Stimulated activated CD8-positive, alpha-beta memory T cell treated with anti-CD3 and anti-CD28 coated beads, Interleukin-15, amount 100 ng/mL, for 4 hours (primary cell): ENCODE measurements around the gene NOL12.
"Not testable (repeated sequence)": the region's sequence is repeated elsewhere in the genome, so short reads cannot be mapped to it uniquely, and the experiment has no call there.

Experiments used
- DNase-seq, 2 donors: peaks; one replicate each; pipeline ENCODE4 v3.0.0-alpha.2; 2020; ENCODE audit warnings: low read depth in 2 of 2

NOL12 gene

DNA sequence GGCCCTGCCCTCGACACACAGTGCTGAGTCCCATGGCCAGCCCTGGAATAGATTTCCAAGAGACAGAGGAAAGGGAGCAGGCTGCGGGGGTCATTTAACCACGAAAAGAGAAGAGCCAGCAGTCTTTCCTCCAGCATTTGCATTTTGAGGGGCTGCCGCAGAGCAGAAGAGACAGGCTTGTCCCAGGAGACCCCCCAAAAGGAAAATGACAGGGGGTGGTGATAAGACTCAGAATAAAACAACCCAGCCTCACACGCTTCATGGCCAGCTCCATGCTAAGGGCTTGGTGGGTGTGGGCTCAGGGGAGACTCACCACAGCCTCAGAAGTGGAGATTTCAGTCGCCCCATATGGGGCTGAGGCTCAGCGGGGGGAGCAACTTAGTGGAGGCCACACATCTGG lies 27.6 kb downstream of the NOL12 start:
- DNase-seq, result no peak

GRCh38 chr22:37714634-37715033 lies 28.5 kb downstream of the NOL12 start:
- DNase-seq, result no peak

GRCh38 chr22:37715760-37716159 lies 29.6 kb downstream of the NOL12 start:
- no peak for DNase-seq

GRCh38 chr22:37716708-37717107 lies 30.6 kb downstream of the NOL12 start:
- no peak for DNase-seq

- DNase-seq, result not testable (repeated sequence)
These were observed 31.1 kb downstream of the NOL12 start for GRCh38 chr22:37717235-37717634.

GRCh38 chr22:37717746-37718305 lies 31.7 kb downstream of the NOL12 start:
- DNase-seq, result not testable (repeated sequence)

DNA sequence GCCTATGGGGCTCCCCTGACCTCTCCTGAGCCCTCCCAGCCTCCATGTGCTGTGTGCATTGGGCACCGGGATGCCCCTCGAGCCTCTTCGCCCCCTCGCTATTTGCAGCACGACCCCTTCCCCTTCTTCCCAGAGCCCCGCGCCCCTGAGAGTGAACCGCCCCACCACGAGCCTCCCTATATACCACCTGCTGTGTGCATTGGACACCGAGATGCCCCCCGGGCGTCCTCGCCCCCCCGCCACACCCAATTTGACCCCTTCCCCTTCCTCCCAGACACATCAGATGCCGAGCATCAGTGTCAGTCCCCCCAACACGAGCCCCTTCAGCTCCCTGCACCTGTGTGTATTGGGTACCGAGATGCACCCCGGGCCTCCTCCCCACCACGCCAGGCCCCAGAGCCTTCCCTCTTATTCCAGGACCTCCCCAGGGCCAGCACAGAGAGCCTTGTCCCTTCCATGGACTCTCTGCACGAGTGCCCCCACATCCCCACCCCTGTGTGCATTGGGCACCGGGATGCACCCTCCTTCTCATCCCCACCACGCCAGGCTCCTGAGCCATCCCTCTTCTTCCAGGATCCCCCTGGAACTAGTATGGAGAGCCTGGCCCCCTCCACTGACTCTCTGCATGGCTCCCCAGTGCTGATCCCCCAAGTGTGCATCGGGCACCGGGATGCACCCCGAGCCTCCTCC lies 39.6 kb downstream of the NOL12 start:
- DNase-seq, result no peak

GRCh38 chr22:37726241-37726887 lies 40.2 kb downstream of the NOL12 start:
- DNase-seq, result no peak

DNA sequence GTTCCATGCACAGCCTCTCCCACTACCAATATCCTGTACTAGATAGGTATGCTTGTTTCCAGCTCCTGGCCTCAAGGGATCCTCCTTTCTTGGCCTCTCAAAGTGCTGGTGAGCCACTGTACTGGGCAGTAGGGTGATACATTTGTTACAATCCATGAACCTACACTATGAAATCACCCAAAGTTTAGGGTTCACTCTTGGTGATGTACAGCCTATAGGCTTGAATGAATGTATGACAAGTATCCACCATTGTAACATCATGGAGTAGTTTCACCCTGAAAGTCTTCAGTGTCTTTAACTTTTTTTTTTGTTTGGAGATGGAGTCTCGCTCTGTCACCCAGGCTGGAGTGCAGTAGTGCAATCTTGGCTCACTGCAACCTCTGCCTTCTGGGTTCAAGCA lies 42.5 kb downstream of the NOL12 start:
- DNase-seq, result no peak

DNA sequence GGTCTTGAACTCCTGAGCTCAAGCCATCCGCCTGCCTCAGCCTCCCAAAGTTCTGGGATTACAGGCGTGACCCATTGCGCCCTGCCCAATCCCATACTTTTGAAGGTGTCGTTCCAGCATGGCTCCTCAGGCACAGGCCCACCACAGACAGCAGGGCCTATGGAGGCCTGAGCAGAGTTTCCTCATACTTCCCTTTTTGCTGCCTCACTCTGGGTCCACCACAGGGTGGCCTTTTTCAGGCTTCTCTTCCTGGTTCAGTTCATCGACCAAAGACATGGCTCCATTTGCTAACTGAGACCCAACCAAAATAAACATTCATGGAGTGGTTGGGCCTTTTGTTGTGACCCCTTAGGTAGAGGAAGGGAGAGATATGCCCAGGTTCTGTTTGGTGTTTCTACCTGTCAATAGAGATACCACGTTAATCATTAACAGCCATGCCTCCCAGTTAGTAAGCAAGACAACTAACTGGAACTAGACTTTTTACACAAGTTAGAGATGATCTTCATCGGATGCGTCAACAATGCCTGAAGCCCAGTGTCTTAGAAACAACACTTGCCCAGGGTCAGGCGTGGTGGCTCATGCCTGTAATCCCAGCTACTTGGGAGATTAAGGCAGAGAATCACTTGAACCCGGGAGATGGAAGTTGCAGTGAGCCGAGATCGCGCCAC lies 45.8 kb downstream of the NOL12 start:
- no peak for DNase-seq

DNA sequence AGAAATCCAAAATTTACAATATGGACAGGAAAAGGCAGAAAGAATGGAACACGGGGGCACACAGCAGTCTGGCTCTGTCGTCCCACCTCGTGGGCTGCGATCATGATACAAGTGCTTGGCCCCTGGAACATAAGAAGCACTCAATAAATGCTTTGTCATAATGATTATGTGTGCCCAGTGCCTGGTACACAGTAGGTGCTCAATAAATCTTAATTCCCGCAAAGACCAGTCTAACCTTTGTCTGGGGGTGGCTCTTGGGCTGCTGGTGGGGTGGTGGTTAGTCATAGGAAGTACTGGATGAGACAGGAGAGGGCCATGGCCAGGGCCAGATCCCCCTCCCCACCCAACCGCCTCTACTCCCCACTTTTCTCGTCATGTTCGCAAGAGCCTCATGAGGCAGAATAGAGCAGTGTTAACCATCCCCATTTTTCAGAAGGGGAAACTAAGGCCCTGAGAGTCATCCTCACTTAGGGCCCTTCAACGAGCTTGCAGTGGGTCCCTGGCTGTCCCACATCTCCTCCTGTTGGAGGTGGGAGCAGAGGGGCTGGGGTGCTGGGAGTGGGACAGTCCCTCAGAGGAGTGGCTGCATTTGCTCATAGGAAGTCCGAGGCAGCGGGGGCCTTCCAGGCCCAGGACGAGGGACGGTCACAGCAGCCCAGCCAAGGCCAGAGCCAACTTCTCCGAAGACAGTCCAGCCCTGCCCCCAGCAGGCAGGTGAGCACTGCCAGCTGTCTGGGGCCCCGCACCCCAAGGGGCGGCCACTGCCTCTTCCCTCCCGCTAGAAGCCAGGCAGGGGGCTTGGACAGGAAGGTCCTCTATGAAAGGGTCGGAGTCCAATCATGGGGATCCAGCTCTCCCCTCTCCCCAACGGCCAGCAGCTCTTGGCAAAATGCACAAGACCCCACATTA lies 46.8 kb downstream of the NOL12 start:
- no peak for DNase-seq

- no peak for DNase-seq
These were observed 47.7 kb downstream of the NOL12 start for GRCh38 chr22:37733625-37734401.

DNA sequence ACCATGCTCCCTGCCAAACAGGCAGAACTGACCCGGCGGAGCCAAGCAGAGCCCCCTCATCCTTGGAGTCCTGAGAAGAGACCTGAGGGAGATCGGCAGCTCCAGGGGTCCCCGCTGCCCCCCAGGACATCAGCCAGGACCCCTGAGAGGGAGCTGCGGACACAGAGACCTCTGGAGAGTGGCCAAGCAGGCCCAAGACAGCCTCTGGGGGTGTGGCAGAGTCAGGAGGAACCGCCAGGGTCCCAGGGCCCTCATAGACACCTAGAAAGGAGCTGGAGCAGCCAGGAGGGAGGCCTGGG lies 48.2 kb downstream of the NOL12 start:
- DNase-seq, result no peak

DNA sequence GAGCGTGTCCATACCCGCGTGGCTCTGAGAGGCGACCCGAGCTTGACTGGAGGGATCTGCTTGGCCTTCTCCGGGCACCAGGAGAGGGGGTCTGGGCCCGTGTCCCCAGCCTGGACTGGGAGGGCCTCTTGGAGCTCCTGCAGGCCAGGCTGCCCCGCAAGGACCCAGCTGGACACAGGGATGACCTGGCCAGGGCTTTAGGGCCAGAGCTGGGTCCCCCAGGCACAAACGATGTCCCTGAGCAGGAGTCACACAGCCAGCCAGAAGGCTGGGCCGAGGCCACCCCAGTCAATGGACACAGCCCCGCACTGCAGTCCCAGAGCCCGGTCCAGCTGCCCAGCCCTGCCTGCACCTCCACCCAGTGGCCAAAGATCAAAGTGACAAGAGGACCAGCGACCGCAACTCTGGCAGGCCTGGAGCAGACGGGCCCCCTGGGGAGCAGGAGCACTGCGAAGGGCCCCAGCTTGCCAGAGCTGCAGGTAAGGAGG lies 48.9 kb downstream of the NOL12 start:
- DNase-seq, result no peak

GRCh38 chr22:37739035-37739434 lies 52.9 kb downstream of the NOL12 start:
- DNase-seq, result no peak

DNA sequence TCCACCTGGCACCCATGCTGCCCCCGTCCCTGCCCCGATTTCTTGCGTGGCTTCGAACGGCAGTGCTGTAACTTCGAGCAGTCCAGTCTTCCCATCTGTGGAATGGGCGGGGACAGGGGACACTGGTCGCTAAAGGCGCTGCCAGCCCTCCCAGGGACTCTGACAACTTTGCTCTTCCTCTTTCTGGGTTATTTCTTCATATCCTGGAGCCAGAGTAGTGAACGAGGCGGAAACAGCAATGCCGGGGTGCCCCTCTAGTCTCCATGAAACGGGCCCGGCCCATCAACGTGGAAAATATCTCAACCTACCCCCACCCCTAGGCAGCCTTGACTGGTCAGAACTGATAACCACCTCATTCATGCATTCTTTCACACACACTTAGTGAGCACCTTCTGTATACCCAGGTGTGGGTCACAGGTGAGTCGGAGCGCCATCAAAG lies 53.5 kb downstream of the NOL12 start:
- no peak for DNase-seq

DNA sequence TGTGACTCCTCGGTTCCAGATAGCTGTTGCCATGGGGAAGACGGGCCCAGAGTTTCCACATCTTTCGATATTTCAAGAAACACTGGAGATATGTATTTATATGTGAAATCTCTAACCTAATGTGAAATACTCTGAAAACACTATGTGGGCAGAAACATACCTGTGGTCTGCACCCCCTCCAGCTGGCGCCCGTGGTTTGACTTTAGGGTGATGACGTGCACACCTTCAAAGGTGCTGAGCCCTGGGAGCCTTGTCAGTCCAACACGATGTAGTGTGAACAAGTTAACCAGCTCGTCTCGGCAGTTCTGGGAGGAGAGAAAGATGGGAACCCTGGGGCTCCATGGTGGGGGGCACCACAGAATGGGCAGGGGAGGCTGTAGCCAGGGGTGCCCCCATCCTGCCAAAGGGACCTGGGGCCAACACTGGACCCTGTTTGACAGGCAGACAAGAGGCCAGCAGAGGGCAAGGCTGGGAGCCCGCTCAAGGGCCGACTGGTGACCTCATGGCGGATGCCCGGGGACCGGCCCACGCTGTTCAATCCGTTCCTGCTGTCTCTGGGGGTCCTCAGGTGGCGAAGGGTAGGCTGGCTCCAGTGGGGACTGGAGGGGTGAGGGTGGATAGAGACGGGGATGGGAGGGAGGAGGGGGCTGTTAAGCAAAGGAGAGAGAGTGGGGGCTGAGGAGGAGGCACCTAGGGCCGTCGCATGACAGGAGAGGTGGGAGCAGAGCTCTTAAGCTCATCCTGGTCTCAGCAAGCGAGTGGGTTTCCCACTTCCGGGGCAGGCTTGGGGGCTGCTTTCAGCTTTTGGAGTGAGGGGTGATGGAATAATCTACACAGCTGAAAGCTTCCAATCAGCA lies 54.5 kb downstream of the NOL12 start:
- no peak for DNase-seq

DNA sequence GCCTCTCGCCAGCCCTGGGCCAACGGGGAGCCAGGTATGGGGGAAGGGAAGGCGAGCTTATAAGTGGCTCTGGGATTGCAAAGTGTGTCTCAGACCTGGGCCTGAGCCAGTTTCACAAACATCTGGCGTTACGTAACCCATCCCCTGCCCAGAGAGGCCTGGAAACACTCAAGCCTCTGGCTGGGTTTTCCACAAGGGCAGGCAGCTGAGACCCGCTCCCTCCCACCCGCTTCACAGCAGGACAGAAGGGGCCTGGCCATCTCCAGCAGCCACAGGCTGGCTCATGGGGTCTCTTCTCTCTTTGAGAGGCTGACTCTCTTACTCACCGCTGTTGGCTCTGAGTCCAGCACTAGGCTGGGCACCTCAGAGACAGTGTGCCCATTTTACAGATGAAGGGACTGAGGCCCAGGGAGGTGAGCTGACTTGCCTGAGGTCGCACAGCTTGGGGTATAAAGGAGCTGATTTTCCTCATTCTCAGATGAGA lies 55.2 kb downstream of the NOL12 start:
- no peak for DNase-seq

DNA sequence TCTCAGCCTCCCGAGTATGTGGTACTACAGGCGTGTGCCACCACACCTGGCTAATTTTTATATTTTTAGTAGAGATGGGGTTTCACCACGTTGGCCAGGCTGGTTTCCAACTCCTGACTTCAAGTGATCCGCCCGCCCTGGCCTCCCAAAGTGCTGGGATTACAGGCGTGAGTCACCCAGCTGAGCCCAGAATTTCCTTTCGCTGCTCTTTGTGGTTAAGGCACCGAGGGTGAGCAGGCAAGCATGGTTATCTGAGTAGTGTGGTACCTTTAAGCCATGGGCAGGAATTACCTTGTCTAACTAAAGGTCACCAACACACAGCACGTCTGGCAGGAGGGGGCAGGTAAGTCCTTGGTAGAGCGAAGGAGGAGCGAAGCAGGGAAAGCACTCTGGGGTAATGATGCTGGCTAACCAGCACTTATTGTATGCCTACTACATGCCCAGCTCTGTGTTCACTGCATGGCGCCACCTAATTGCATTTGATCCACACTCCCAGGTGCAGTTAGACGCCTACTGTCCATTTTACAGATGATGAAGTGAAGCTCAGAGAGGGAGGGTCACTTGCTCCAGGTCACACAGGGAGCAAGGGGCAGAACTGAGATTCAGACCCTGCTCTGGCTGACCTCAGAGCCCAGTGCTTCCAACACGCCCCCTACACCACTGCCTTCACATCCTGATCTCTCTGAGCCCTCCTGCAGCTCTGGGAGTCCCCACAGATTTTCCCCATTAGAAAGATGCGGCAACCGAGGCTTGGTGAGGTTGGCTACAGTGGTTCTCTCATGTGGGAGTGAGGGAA lies 56.4 kb downstream of the NOL12 start:
- no peak for DNase-seq
